K562 (cell line): ENCODE measurements around the gene DYNLL1. TPM values are rescaled to one million over a fixed set of nuclear protein-coding genes. Genes with fewer than 3 reads are reported as not detected.

Source experiments
- ATAC-seq: fragments of 200-7000 bp; cut with Tn5 transposase; 3 replicates; pipeline ENCODE4 v1.9.1; 2020; ENCODE audit warnings: moderate library complexity
- BruUV-seq: library from RNA; stranded (reverse); fragments of 400-500 nt; replicated peaks from 2 replicates; lab custom pipeline; 2021; lab: Mats Ljungman, UMichigan
- CTCF ChIA-PET: fragments of 300-600 bp; formaldehyde crosslinking; extraction: SDS; loops from one replicate; lab custom pipeline; 2021; ENCODE audit warnings: low intra/inter-chr PET ratio; lab: Yijun Ruan, JAX
- POLR2A ChIA-PET: fragments of 300-600, 350-650 bp; sonication (Branson Sonifier 250); formaldehyde crosslinking; extraction: SDS; loops from one replicate; lab custom pipeline; 2021; ENCODE audit warnings: antibody characterized with exemption, inconsistent platforms; lab: Yijun Ruan, JAX
- DNase-seq, 4 experiments: peaks; one replicate each; pipeline versions ENCODE4 v3.0.0 to v3.0.0-alpha.2; 2011 to 2018; ENCODE audit warnings: low spot score in 3 of 4, mixed read lengths in 3 of 4; ENCODE audit errors: extremely low read depth in 1 of 4
- FAIRE-seq: peaks from 2 replicates; lab custom pipeline; 2011; peaks lifted over from hg19 to GRCh38; lab: Jason Lieb, UNC
- H2AFZ ChIP-seq: 2 replicates; pipeline ENCODE4 v1.6.0; 2011; ENCODE audit warnings: low read depth, low read length, control low read depth, inconsistent platforms
- H3K27ac ChIP-seq: fragments of 200-600 bp; 3 replicates; pipeline ENCODE4 v1.8.0; 2011; ENCODE audit warnings: low read depth, mild to moderate bottlenecking, control low read depth, inconsistent platforms, low read length, moderate library complexity, mixed read lengths; ENCODE audit errors: extremely low read depth
- H3K27me3 ChIP-seq, 2 experiments: fragments of 300-600 bp in 1 of 2; 2 replicates in 1 of 2; 3 replicates in 1 of 2; pipeline versions ENCODE4 v1.6.0 to v1.8.0; 2011; ENCODE audit warnings: inconsistent platforms in 2 of 2, low read length in 2 of 2, mild to moderate bottlenecking in 1 of 2, mixed read lengths in 1 of 2, moderate library complexity in 1 of 2; ENCODE audit not compliant: control insufficient read depth in 2 of 2, insufficient read depth in 2 of 2
- H3K36me3 ChIP-seq: fragments of 300-600 bp; 3 replicates; pipeline ENCODE4 v1.8.0; 2011; ENCODE audit warnings: mild to moderate bottlenecking, low read length, inconsistent platforms; ENCODE audit not compliant: control insufficient read depth, insufficient read depth
- H3K4me1 ChIP-seq, 2 experiments: fragments of 200-600 bp in 1 of 2; replicated peaks in 1 of 2; 2 replicates in 1 of 2; 3 replicates in 1 of 2; pipeline versions ENCODE4 v1.5.1 to v1.8.0; 2011; ENCODE audit warnings: inconsistent platforms in 2 of 2, low read length in 2 of 2, mild to moderate bottlenecking in 1 of 2, mixed read lengths in 1 of 2, moderate library complexity in 1 of 2; ENCODE audit not compliant: control insufficient read depth in 2 of 2, insufficient read depth in 2 of 2
- H3K4me2 ChIP-seq: 2 replicates; pipeline ENCODE4 v1.6.1; 2011; ENCODE audit warnings: low read length, control low read depth, inconsistent platforms, mixed read lengths; ENCODE audit not compliant: insufficient read depth
- H3K4me3 ChIP-seq: fragments of 200-600 bp; sonication (generic), shearing (Covaris generic); 2 replicates; pipeline ENCODE4 v1.5.1; 2016; ENCODE audit warnings: control low read depth, inconsistent platforms
- H3K79me2 ChIP-seq: fragments of 200-600 bp; 3 replicates; pipeline ENCODE4 v1.8.0; 2011; ENCODE audit warnings: low read length, inconsistent platforms; ENCODE audit not compliant: control insufficient read depth, insufficient read depth
- H3K9ac ChIP-seq, 2 experiments: 2 replicates each; pipeline versions ENCODE4 v1.6.0 to v1.6.1; 2011; ENCODE audit warnings: low read depth in 2 of 2, low read length in 2 of 2, control low read depth in 1 of 2, inconsistent platforms in 1 of 2, mild to moderate bottlenecking in 1 of 2, mixed read lengths in 1 of 2; ENCODE audit not compliant: insufficient read depth in 1 of 2
- H3K9me1 ChIP-seq: one replicate; pipeline ENCODE4 v1.6.0; 2011; ENCODE audit warnings: inconsistent platforms, mild to moderate bottlenecking, low read length, moderate library complexity; ENCODE audit not compliant: control insufficient read depth, insufficient read depth
- H3K9me3 ChIP-seq: replicated peaks from 2 replicates; pipeline ENCODE4 v1.5.1; 2011; ENCODE audit warnings: low read depth, low read length, inconsistent platforms; ENCODE audit not compliant: control insufficient read depth, insufficient read depth
- H4K20me1 ChIP-seq: replicated peaks from 2 replicates; pipeline ENCODE4 v1.6.1; 2011; ENCODE audit warnings: low read length, inconsistent platforms, mixed read lengths; ENCODE audit not compliant: control insufficient read depth, insufficient read depth
- BDP1 ChIP-seq: IDR thresholded peaks from 3 replicates; pipeline ENCODE4 v1.6.1; 2011; ENCODE audit not compliant: insufficient read length, insufficient read depth
- CBFA2T2 ChIP-seq: fragments of 450-650 bp; conservative IDR thresholded peaks from 2 replicates; pipeline ENCODE4 v1.6.1; 2017; ENCODE audit warnings: mild to moderate bottlenecking
- EHMT2 ChIP-seq: fragments of 450-650 bp; IDR thresholded peaks from 2 replicates; pipeline ENCODE4 v1.6.1; 2018; ENCODE audit warnings: antibody characterized with exemption
- EP400 ChIP-seq: fragments of 450-650 bp; IDR thresholded peaks from 2 replicates; pipeline ENCODE4 v1.6.1; 2017; ENCODE audit warnings: antibody characterized with exemption, mild to moderate bottlenecking, moderate library complexity
- FIP1L1 ChIP-seq: fragments of 200-400 bp; formaldehyde crosslinking; IDR thresholded peaks from 2 replicates; pipeline ENCODE4 v1.6.1; 2018; ENCODE audit warnings: mild to moderate bottlenecking, low read depth, low read length; ENCODE audit not compliant: poor library complexity, severe bottlenecking
- ILF3 ChIP-seq: fragments of 450-650 bp; IDR thresholded peaks from 2 replicates; pipeline ENCODE4 v1.6.1; 2018; ENCODE audit warnings: antibody characterized with exemption, mild to moderate bottlenecking, moderate library complexity, borderline replicate concordance
- NFIC ChIP-seq: fragments of 450-650 bp; IDR thresholded peaks from 2 replicates; pipeline ENCODE4 v1.6.1; 2017; ENCODE audit warnings: mild to moderate bottlenecking, inconsistent platforms
- NR2F6 ChIP-seq: fragments of 450-650 bp; formaldehyde crosslinking; IDR thresholded peaks from 2 replicates; pipeline ENCODE4 v1.4.0; 2020; ENCODE audit warnings: mild to moderate bottlenecking
- SAFB2 ChIP-seq: fragments of 200-400 bp; formaldehyde crosslinking; IDR thresholded peaks from 2 replicates; pipeline ENCODE4 v1.6.1; 2018; ENCODE audit warnings: borderline replicate concordance, low read length, low read depth, moderate library complexity; ENCODE audit not compliant: severe bottlenecking
- SMARCB1 ChIP-seq: IDR thresholded peaks from 2 replicates; pipeline ENCODE4 v1.6.1; 2011; ENCODE audit warnings: improper control_type of control experiment, low read depth; ENCODE audit not compliant: insufficient read length
- SUPT5H ChIP-seq: fragments of 450-650 bp; IDR thresholded peaks from 2 replicates; pipeline ENCODE4 v1.6.1; 2016
- ZNF124 ChIP-seq: sonication (generic); formaldehyde crosslinking; IDR thresholded peaks from 2 replicates; pipeline ENCODE4 v1.8.1; 2022; ENCODE audit warnings: missing genetic modification reagents
- ZNF133 ChIP-seq: fragments of 250-450 bp; sonication (Bioruptor Pico); IDR thresholded peaks from 2 replicates; pipeline ENCODE4 v1.4.0; 2020; ENCODE audit warnings: mild to moderate bottlenecking
- ZNF174 ChIP-seq: fragments of 250-450 bp; sonication (Bioruptor Pico); IDR thresholded peaks from 2 replicates; pipeline ENCODE4 v1.4.0; 2020; ENCODE audit warnings: mild to moderate bottlenecking
- ZNF551 ChIP-seq: fragments of 250-450 bp; sonication (Bioruptor Pico); IDR thresholded peaks from 2 replicates; pipeline ENCODE4 v1.5.0; 2021; ENCODE audit warnings: mild to moderate bottlenecking, moderate library complexity
- ZSCAN32 ChIP-seq: fragments of 450-650 bp; formaldehyde crosslinking; IDR thresholded peaks from 2 replicates; pipeline ENCODE4 v1.4.0; 2020; ENCODE audit warnings: mild to moderate bottlenecking, moderate library complexity
- WGBS: fragments of 100-300 bp; shearing (Covaris generic); methylation state at CpG from one replicate; pipeline ENCODE4 v1.1.6; 2016; ENCODE audit warnings: low coverage, mixed read lengths; ENCODE audit not compliant: insufficient coverage; ENCODE audit errors: missing lambda C conversion rate; 5-methylcytosine and 5-hydroxymethylcytosine counted together
- in situ Hi-C: fragments of 300-500 bp; cut with MboI; formaldehyde crosslinking; loops from 4 replicates; pipeline ENCODE4 v1.15.0; 2018; ENCODE audit warnings: inconsistent platforms, mixed read lengths
- intact Hi-C: fragments of 100-400 bp; cut with micrococcal nuclease; formaldehyde crosslinking; loops from 2 replicates; pipeline ENCODE4 v1.14.2; 2022
- polyA plus RNA-seq, 8 experiments: library from polyadenylated mRNA; depleted of rRNA in 4 of 8; stranded (reverse) in 5 of 8; unstranded in 3 of 8; fragments of >200 nt; fragmentation: Nextera tagmentation in 2 of 8; fragmentation: Illumina TruSeq in 1 of 8; extraction: Ambion mirVana in 2 of 8; extraction: Trizol in 1 of 8; gene quantifications; 2 replicates each; pipeline versions ENCODE4 v1.2.1 to v1.2.3, GENCODE V29; 2011 to 2014; ENCODE audit warnings: inconsistent platforms in 1 of 8, missing spikeins in 1 of 8
- total RNA-seq, 7 experiments: library from RNA; depleted of rRNA in 6 of 7; stranded (reverse); fragments of >200 nt in 6 of 7; fragmentation: Illumina TruSeq in 2 of 7; extraction: Trizol in 2 of 7; gene quantifications; 2 replicates each; pipeline versions ENCODE4 v1.2.1 to v1.2.3, GENCODE V29; 2011 to 2021; ENCODE audit warnings: low replicate concordance in 1 of 7
- TF ChIP-seq, protein P1 (sequence below): fragments of 450-650 bp; IDR thresholded peaks from 2 replicates; pipeline ENCODE4 v1.6.1; 2016; ENCODE audit warnings: missing biosample characterization, missing genetic modification characterization
- TF ChIP-seq, protein P2 (sequence below): sonication (generic); IDR thresholded peaks from 2 replicates; pipeline ENCODE4 v1.6.1; 2016

Gene DYNLL1
- total and polyA plus RNA-seq, 9 of the 15 experiments (the other 6 are each of a cell fraction or from before 2014, with no cell fraction given) = 303 to 1,112 (median 468) TPM

DNA sequence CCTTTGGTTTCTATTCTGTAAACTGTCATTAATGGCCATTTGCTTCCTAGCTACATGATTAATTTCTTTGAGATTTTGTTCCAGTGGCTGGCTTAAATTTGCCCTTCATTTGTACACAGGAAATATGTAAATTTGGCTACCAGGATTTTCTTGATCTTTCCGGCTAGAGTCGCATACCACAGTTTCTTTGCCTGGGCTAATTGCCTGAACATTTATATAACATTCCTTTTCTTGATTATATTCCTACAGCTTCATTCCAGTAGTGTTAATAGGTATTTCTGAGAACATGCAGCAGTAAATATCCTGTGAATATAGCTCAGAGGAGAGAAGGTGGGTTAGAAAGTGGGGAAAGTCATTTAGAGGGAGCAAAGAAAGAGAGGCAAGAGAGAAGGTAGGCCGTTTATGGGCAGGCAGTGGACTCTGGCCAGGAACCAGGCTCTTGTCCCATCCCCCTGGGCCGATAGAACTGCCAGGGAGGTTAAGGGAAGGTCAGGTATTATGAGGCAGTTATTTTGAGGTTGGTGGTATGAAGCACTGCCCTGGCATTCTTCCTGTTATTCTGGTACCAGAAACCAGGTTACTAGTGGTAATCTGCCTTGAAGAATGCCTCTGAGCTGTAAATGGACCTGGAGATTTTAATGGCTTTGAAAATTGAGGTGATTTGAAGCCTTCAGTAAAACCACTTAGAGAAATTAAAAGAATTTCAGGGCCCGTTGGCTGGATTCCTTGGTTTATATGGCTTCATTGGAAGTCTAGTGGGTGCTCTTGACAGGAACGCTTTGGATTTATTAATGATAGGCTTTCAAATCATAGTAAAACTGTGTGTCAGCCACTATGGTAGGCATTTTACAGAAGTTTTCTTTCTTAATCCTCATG is 42.6 kb downstream of the DYNLL1 start:
- Histone ChIP-seq H3K9me1 (no peaks in the 10 kb centered on the region), H3K9ac (no peak overlapping the region; a peak in 1 of 4 replicates), H3K27ac (no peak overlapping the region), H3K9me3 (no peaks in the 10 kb centered on the region), H3K4me3 (no peak overlapping the region), H2AFZ (no peak overlapping the region), H3K79me2 (peaks cover 85% of the 10 kb centered on the region), H3K36me3 (peaks cover 55% of the 10 kb centered on the region), H3K27me3 (no peaks in the 10 kb centered on the region), H3K4me1 (peaks cover 37 to 49% of the 10 kb centered on the region in 2 experiments), H4K20me1 (peaks cover 67% of the 10 kb centered on the region), H3K4me2 (peak overlapping the region; percentile 1; the same call in 1 of the 2 replicates)
- in situ Hi-C loops (no loop called here), intact Hi-C loops (no loop called here)
- WGBS = 59% methylated on average over 6 of the region's 6 CpGs
- CTCF ChIA-PET = no interaction called here
- TF ChIP-seq EP400 = 0 out of 2 replicates have a peak, but pooled peaks have one; percentile 3
- TF ChIP-seq ZSCAN32 = no peak
- no peak for TF ChIP-seq CBFA2T2
- TF ChIP-seq, protein P1, sequence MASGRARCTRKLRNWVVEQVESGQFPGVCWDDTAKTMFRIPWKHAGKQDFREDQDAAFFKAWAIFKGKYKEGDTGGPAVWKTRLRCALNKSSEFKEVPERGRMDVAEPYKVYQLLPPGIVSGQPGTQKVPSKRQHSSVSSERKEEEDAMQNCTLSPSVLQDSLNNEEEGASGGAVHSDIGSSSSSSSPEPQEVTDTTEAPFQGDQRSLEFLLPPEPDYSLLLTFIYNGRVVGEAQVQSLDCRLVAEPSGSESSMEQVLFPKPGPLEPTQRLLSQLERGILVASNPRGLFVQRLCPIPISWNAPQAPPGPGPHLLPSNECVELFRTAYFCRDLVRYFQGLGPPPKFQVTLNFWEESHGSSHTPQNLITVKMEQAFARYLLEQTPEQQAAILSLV (tag) = no peak
- peak; percentile 16; the same call in 1 of the 2 replicates for TF ChIP-seq NFIC
- TF ChIP-seq, protein P2, sequence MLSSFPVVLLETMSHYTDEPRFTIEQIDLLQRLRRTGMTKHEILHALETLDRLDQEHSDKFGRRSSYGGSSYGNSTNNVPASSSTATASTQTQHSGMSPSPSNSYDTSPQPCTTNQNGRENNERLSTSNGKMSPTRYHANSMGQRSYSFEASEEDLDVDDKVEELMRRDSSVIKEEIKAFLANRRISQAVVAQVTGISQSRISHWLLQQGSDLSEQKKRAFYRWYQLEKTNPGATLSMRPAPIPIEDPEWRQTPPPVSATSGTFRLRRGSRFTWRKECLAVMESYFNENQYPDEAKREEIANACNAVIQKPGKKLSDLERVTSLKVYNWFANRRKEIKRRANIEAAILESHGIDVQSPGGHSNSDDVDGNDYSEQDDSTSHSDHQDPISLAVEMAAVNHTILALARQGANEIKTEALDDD = peak; percentile 78
- no peak for TF ChIP-seq NR2F6 (CRISPR knock-in tag)
- TF ChIP-seq SUPT5H = no peak
- no peak for TF ChIP-seq SMARCB1
- no peak for TF ChIP-seq FIP1L1
- no peak for TF ChIP-seq SAFB2
- no peak for TF ChIP-seq ZNF133 (CRISPR knock-in tag)
- TF ChIP-seq ZNF551 = no peak
- no peak for TF ChIP-seq ZNF124 (CRISPR knock-in tag)
- no peak for TF ChIP-seq EHMT2
- no peak for TF ChIP-seq ZNF174 (CRISPR knock-in tag)
- TF ChIP-seq BDP1 = no peak
- TF ChIP-seq ILF3 = peak; percentile 51; the same call in 1 of the 2 replicates
- BruUV-seq = no TSS peak
- ATAC-seq (no peak), FAIRE-seq (no peak), DNase-seq (peak in 2 of 4 experiments; percentile 17 to 34)
- POLR2A ChIA-PET = interaction anchor here (0.6 to 4.1 kb wide), 16 partner anchors 10 to 338 kb away, joined by 3 to 26 read pairs (median 3); partner anchors contain the start of genes COQ5, DYNLL1, RNU4-2 and RPLP0
